CD1c-positive myeloid dendritic cell (primary cell): ENCODE results near the gene AP3D1.

Source experiments
- DNase-seq: peaks from one replicate; pipeline ENCODE4 v3.0.0-alpha.2; 2016; ENCODE audit errors: extremely low spot score

The AP3D1 gene

GRCh38 chr19:2110822-2111221 lies 40.5 kb downstream of the AP3D1 start:
- DNase-seq, result no peak

GRCh38 chr19:2109046-2109864 lies 42.1 kb downstream of the AP3D1 start:
- DNase-seq, result no peak

GRCh38 chr19:2108251-2109016 lies 42.9 kb downstream of the AP3D1 start:
- DNase-seq, result no peak

GRCh38 chr19:2103045-2103707 lies 48.2 kb downstream of the AP3D1 start:
- DNase-seq, result no peak

- DNase-seq, result no peak
These were observed 49.7 kb downstream of the AP3D1 start for GRCh38 chr19:2101417-2102335.

- no peak for DNase-seq
These were observed 50.7 kb downstream of the AP3D1 start for GRCh38 chr19:2100719-2101061.

- no peak for DNase-seq
These were observed 51.2 kb downstream of the AP3D1 start for GRCh38 chr19:2099937-2100718.

- DNase-seq, result no peak
These were observed 52.3 kb downstream of the AP3D1 start for GRCh38 chr19:2099054-2099501.

GRCh38 chr19:2097886-2098327 lies 53.5 kb downstream of the AP3D1 start:
- no peak for DNase-seq

GRCh38 chr19:2097203-2097885 lies 54.0 kb downstream of the AP3D1 start:
- peak; percentile 29 for DNase-seq

- peak; percentile 100 for DNase-seq
These were observed 54.7 kb downstream of the AP3D1 start, which contains the start of gene IZUMO4 for GRCh38 chr19:2096480-2097202. Gene IZUMO4 (plus strand): TSS chr19:2096915. CDS start chr19:2096946, 31 bp downstream.

- DNase-seq, result no peak
These were observed 55.3 kb downstream of the AP3D1 start, which contains the start of gene MOB3A for GRCh38 chr19:2096034-2096479. Gene MOB3A (minus strand): TSS chr19:2096326. CDS start chr19:2078560, 17,766 bp downstream.

- peak; percentile 65 for DNase-seq
These were observed 59.3 kb downstream of the AP3D1 start for GRCh38 chr19:2091926-2092525.

- no peak for DNase-seq
These were observed 61.7 kb downstream of the AP3D1 start for GRCh38 chr19:2089727-2090053.

- DNase-seq, result peak; percentile 22
These were observed 62.2 kb downstream of the AP3D1 start for GRCh38 chr19:2089001-2089711.

- DNase-seq, result peak; percentile 81
These were observed 63.7 kb downstream of the AP3D1 start for GRCh38 chr19:2087621-2088100.

- DNase-seq, result peak; percentile 59
These were observed 64.4 kb downstream of the AP3D1 start for GRCh38 chr19:2086695-2087620.
